Lower lobe of right lung (tissue), 2 donors: Measurements from ENCODE around the gene ALOXE3. TPM values are rescaled to one million over a fixed set of nuclear protein-coding genes. Genes with fewer than 3 reads are reported as not detected.
A peak's percentile ranks its signal among the peaks of the same experiment; 100 is the strongest.

Experiments used
- ATAC-seq, 2 donors: fragments of 200-7000 bp; cut with Tn5 transposase; one replicate each; pipeline ENCODE4 v1.9.1; 2020 to 2022; ENCODE audit warnings: mild to moderate bottlenecking in 2 of 2, moderate library complexity in 2 of 2
- DNase-seq: peaks from one replicate; pipeline ENCODE4 v3.0.0-alpha.2; 2020
- H3K27ac ChIP-seq: fragments of 200-600 bp; one replicate; pipeline ENCODE4 v1.8.0; 2022
- H3K27me3 ChIP-seq: fragments of 200-600 bp; one replicate; pipeline ENCODE4 v1.8.0; 2022; ENCODE audit warnings: low read depth
- H3K36me3 ChIP-seq: fragments of 200-600 bp; one replicate; pipeline ENCODE4 v1.8.0; 2022; ENCODE audit warnings: mild to moderate bottlenecking
- H3K4me1 ChIP-seq: fragments of 200-600 bp; one replicate; pipeline ENCODE4 v1.8.0; 2022
- H3K4me3 ChIP-seq: fragments of 200-600 bp; one replicate; pipeline ENCODE4 v1.8.0; 2022; ENCODE audit warnings: mild to moderate bottlenecking
- H3K9me3 ChIP-seq: fragments of 200-600 bp; one replicate; pipeline ENCODE4 v1.8.0; 2022
- intact Hi-C: fragments of 100-400 bp; cut with DNase I; formaldehyde crosslinking; loops from one replicate; pipeline ENCODE4 v1.11.0; 2022
- total RNA-seq: library from RNA; stranded (reverse); fragmentation: NEBNext Ultra II Directional; extraction: Animal tissue kit (Norgen Biotek cat#: 25700); gene quantifications from one replicate; pipeline ENCODE4 v1.2.1, GENCODE V29; 2021
- TF ChIP-seq, protein P1 (sequence below): fragments of 200-600 bp; IDR thresholded peaks from one replicate; pipeline ENCODE4 v1.8.0; 2022; ENCODE audit warnings: antibody characterized with exemption, mild to moderate bottlenecking
- donor health status: DM: no; HTN: yes; CAD: no; lungs with severe emphysema.

ALOXE3 gene
- total RNA-seq, 1 donor from 2014 or later = not detected

DNA sequence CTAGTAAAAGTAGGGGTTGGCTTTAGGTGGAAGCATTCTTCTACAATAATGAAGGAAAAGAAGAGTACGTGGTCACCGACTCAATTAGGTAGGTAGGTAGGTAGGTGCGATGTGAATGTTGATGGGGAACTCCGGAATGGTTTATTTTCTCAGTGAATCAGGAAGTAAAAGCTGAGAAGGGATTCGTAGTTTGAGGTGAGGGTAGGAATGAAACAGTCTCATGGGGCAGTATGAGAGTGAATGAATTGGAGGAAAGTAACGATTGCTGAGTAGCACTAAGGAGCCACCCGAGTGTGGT lies 20.0 kb upstream of the ALOXE3 start:
- TF ChIP-seq, protein P1, sequence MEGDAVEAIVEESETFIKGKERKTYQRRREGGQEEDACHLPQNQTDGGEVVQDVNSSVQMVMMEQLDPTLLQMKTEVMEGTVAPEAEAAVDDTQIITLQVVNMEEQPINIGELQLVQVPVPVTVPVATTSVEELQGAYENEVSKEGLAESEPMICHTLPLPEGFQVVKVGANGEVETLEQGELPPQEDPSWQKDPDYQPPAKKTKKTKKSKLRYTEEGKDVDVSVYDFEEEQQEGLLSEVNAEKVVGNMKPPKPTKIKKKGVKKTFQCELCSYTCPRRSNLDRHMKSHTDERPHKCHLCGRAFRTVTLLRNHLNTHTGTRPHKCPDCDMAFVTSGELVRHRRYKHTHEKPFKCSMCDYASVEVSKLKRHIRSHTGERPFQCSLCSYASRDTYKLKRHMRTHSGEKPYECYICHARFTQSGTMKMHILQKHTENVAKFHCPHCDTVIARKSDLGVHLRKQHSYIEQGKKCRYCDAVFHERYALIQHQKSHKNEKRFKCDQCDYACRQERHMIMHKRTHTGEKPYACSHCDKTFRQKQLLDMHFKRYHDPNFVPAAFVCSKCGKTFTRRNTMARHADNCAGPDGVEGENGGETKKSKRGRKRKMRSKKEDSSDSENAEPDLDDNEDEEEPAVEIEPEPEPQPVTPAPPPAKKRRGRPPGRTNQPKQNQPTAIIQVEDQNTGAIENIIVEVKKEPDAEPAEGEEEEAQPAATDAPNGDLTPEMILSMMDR = no peak
- DNase-seq = no peak
- Histone ChIP-seq H3K4me1 (peaks cover 31% of the 10 kb centered on the region), H3K9me3 (no peaks in the 10 kb centered on the region), H3K27ac (peak overlapping the region; percentile 69), H3K4me3 (peak overlapping the region; percentile 39), H3K36me3 (peaks cover 42% of the 10 kb centered on the region), H3K27me3 (no peaks in the 10 kb centered on the region)
- no peak for ATAC-seq
- intact Hi-C loops = no loop called here

- intact Hi-C loops = no loop called here
- Histone ChIP-seq H3K36me3 (peaks cover 37% of the 10 kb centered on the region), H3K9me3 (no peaks in the 10 kb centered on the region), H3K4me1 (peaks cover 31% of the 10 kb centered on the region), H3K27ac (peak overlapping the region; percentile 69), H3K27me3 (no peaks in the 10 kb centered on the region), H3K4me3 (peak overlapping the region; percentile 39)
- TF ChIP-seq, protein P1 = no peak
- ATAC-seq = no peak
- DNase-seq = no peak
Observed at GRCh38 chr17:8137645-8138373, 19.5 kb upstream of the ALOXE3 start.

DNA sequence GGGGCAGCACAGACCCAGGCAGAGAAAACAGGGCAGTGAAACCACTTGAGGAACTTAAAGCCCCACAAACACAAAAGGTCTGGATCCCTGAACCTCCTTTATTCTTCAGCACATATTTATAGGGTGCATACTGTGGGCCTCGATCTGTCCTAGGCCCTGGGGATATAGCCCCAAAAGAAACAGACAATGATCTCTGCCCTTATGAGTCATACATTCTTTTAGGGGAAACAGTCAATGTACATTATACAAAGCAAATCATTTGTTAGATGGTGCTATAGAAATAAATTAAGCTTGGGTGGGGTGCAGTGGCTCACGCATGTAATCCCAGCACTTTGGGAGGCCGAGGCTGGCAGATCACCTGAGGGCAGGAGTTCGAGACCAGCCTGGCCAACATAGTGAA lies 15.6 kb upstream of the ALOXE3 start:
- TF ChIP-seq, protein P1 = no peak
- Histone ChIP-seq H3K4me3 (no peak overlapping the region), H3K27ac (no peak overlapping the region), H3K27me3 (peaks cover 3% of the 10 kb centered on the region), H3K9me3 (no peaks in the 10 kb centered on the region), H3K36me3 (no peaks in the 10 kb centered on the region), H3K4me1 (peaks cover 8% of the 10 kb centered on the region)
- intact Hi-C loops = no loop called here
- no peak for DNase-seq
- no peak for ATAC-seq

DNA sequence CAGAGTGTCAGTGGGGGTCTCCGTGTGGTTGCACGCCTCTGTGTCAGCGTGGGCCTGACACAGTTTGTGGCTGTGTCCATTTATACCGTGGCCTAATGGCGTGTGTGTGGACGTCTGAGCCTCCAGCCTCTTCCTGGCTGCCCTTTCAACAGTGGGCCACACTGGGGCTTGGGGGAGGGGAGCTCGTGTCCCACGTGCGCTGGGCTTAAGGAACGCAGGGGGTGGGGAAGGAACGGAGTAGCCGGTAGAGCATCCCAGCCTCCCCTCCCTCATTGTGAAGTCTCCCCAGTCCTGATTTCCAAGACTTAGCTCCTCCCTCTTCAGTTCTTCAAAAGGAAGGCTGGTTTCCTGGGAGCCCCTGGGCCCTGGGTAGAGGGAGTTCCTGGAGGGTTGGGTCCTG lies 15.1 kb upstream of the ALOXE3 start:
- intact Hi-C loops = no loop called here
- no peaks in the 10 kb centered on the region for H3K9me3 ChIP-seq
- no peaks in the 10 kb centered on the region for H3K36me3 ChIP-seq
- peak in 1 of 2 donors; percentile 11 for ATAC-seq
- H3K27ac ChIP-seq = no peak overlapping the region
- peaks cover 8% of the 10 kb centered on the region for H3K27me3 ChIP-seq
- H3K4me1 ChIP-seq = peaks cover 7% of the 10 kb centered on the region
- TF ChIP-seq, protein P1 = no peak
- no peak overlapping the region for H3K4me3 ChIP-seq
- DNase-seq = no peak

GRCh38 chr17:8131844-8132441 lies 13.6 kb upstream of the ALOXE3 start:
- no peak overlapping the region for H3K4me3 ChIP-seq
- H3K4me1 ChIP-seq = peaks cover 6% of the 10 kb centered on the region
- H3K27ac ChIP-seq = no peak overlapping the region
- intact Hi-C loops = no loop called here
- H3K27me3 ChIP-seq = peaks cover 12% of the 10 kb centered on the region
- DNase-seq = no peak
- H3K36me3 ChIP-seq = no peaks in the 10 kb centered on the region
- ATAC-seq = peak in 1 of 2 donors; percentile 25
- TF ChIP-seq, protein P1 = no peak
- no peaks in the 10 kb centered on the region for H3K9me3 ChIP-seq
